PFSK-1 (cell line): Measurements from ENCODE around the gene MYO1D.

Experiments used
- FOXP2 ChIP-seq: optimal IDR thresholded peaks from 2 replicates; pipeline ENCODE3; 2011; ENCODE audit warnings: borderline replicate concordance, control low read depth, inconsistent platforms; ENCODE audit not compliant: insufficient read depth; ENCODE audit errors: extremely low read length, extremely low read depth
- POLR2AphosphoS5 ChIP-seq: IDR thresholded peaks from 2 replicates; pipeline ENCODE4 v1.6.1; 2012; ENCODE audit warnings: low read depth, mild to moderate bottlenecking, control low read depth, low read length, moderate library complexity
- REST ChIP-seq, 2 experiments: IDR thresholded peaks; 2 replicates each; pipeline versions ENCODE4 v1.6.1 to v1.8.0; 2011 to 2012; ENCODE audit warnings: low read depth in 2 of 2, low read length in 2 of 2, control low read depth in 1 of 2, inconsistent platforms in 1 of 2, mild to moderate bottlenecking in 1 of 2, moderate library complexity in 1 of 2; ENCODE audit not compliant: insufficient read depth in 1 of 2
- SIN3A ChIP-seq: IDR thresholded peaks from 2 replicates; pipeline ENCODE4 v1.6.1; 2012; ENCODE audit warnings: mild to moderate bottlenecking, low read length, moderate library complexity, borderline replicate concordance; ENCODE audit not compliant: insufficient read depth
- TAF1 ChIP-seq: IDR thresholded peaks from 2 replicates; pipeline ENCODE4 v1.6.1; 2012; ENCODE audit warnings: low read length, control low read depth, borderline replicate concordance; ENCODE audit not compliant: insufficient read depth

Gene MYO1D

GRCh38 chr17:32552280-32552679 is 324.6 kb downstream of the MYO1D start:
- TF ChIP-seq POLR2AphosphoS5 (no peak), TAF1 (no peak), FOXP2 (no peak), REST (IDR thresholded peaks at IDR 0.05; ENCODE audit: insufficient read depth in 1 of 2, low read depth in 2 of 2, low read length in 2 of 2) (no peak), SIN3A (no peak)

GRCh38 chr17:32551186-32551955 is 325.6 kb downstream of the MYO1D start:
- TF ChIP-seq FOXP2, result no peak
- TF ChIP-seq POLR2AphosphoS5, result no peak
- no peak for TF ChIP-seq REST (IDR thresholded peaks at IDR 0.05; ENCODE audit: insufficient read depth in 1 of 2, low read depth in 2 of 2, low read length in 2 of 2)
- TF ChIP-seq SIN3A, result no peak
- TF ChIP-seq TAF1, result no peak

- TF ChIP-seq SIN3A (no peak), TAF1 (no peak), REST (IDR thresholded peaks at IDR 0.05; ENCODE audit: insufficient read depth in 1 of 2, low read depth in 2 of 2, low read length in 2 of 2) (no peak), POLR2AphosphoS5 (no peak), FOXP2 (no peak)
Observed at GRCh38 chr17:32549559-32549958, 327.4 kb downstream of the MYO1D start.

- no peak for TF ChIP-seq FOXP2
- no peak for TF ChIP-seq REST (IDR thresholded peaks at IDR 0.05; ENCODE audit: insufficient read depth in 1 of 2, low read depth in 2 of 2, low read length in 2 of 2)
- no peak for TF ChIP-seq POLR2AphosphoS5
Observed at GRCh38 chr17:32546031-32546444, 330.9 kb downstream of the MYO1D start.

GRCh38 chr17:32542186-32542585 is 334.7 kb downstream of the MYO1D start:
- TF ChIP-seq REST (IDR thresholded peaks at IDR 0.05; ENCODE audit: insufficient read depth in 1 of 2, low read depth in 2 of 2, low read length in 2 of 2), result no peak
- no peak for TF ChIP-seq POLR2AphosphoS5
- no peak for TF ChIP-seq FOXP2
- TF ChIP-seq SIN3A, result no peak
- TF ChIP-seq TAF1, result no peak
